Measurements from ENCODE around the gene LNP1. TPM values are rescaled to one million over a fixed set of nuclear protein-coding genes. Genes with fewer than 3 reads are reported as not detected.
A peak's percentile ranks its signal among the peaks of the same experiment; 100 is the strongest.

LNP1 gene
- total RNA-seq, 6 experiments from 2014 or later = 0.89 to 1.9 (median 1.7) TPM

- no peak for TF ChIP-seq POLR2A (IDR thresholded peaks at IDR 0.05)
- no peak for TF ChIP-seq CTCF (IDR thresholded peaks at IDR 0.05)
- Histone ChIP-seq H3K27me3 (no peaks in the 10 kb centered on the region), H3K4me3 (no peak overlapping the region), H3K27ac (peak overlapping the region in 1 of 3 donors; percentile 6), H3K36me3 (no peaks in the 10 kb centered on the region), H3K4me1 (peaks cover 0 to 41% (median 7%) of the 10 kb centered on the region in 4 donors), H3K9me3 (no peaks in the 10 kb centered on the region)
- peak in 1 of 4 donors; percentile 8 for ATAC-seq
- DNase-seq = peak in 1 of 3 donors; percentile 82
- intact Hi-C loops (cut with DNase I) = no loop called here
- 30% methylated on average over 2 of the region's 2 CpGs for WGBS (ENCODE audit: insufficient coverage, low coverage, low lambda C conversion rate, missing lambda C conversion rate)
Observed at GRCh38 chr3:100396967-100397366, 4.4 kb upstream of the LNP1 start.

DNA sequence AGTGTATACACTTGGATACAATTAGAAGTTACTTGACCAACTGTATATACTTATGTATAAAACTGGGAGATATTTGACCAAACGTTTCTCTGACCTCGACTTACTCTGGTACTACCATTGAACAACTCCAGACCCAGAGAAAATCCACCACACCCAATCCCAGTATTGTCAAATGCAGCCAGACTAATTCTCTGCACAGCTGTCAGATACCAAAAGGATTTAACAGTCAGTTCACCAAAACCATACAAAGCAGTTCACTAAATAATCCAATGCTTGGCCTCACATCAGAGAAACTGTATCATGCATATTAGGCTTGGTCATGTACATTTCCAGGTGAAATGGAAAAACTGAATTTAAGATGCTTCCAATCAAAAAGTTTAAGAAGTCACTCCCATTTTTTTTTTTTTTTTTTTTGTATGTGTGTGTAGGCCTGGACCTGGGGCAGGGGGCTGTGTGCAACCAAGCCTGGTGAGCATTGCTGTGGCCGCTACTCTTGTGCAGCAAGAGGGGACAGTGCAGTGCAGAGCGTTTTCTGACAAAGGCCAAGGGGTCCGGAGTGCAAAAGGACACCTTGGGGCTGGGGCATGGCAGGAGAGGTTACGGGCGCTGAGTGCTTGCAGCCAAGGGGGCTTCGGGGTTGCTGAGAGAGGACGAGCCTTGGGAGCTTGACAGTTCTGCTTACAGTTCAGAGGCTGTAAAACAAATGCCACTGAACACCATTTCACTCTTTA is 1.8 kb upstream of the LNP1 start:
- Histone ChIP-seq H3K36me3 (no peaks in the 10 kb centered on the region), H3K27ac (peak overlapping the region; percentile 75 to 93 (median 84)), H3K4me1 (peaks cover 0 to 43% (median 7%) of the 10 kb centered on the region in 4 donors), H3K9me3 (no peaks in the 10 kb centered on the region), H3K27me3 (no peaks in the 10 kb centered on the region), H3K4me3 (peak overlapping the region; percentile 80 to 91 (median 84))
- 10% methylated on average over 9 of the region's 9 CpGs for WGBS (ENCODE audit: insufficient coverage, low coverage, low lambda C conversion rate, missing lambda C conversion rate)
- ATAC-seq = no peak
- no peak for DNase-seq
- no peak for TF ChIP-seq CTCF (IDR thresholded peaks at IDR 0.05)
- TF ChIP-seq POLR2A (IDR thresholded peaks at IDR 0.05) = no peak
- intact Hi-C loops (cut with DNase I) = no loop called here

- WGBS (ENCODE audit: insufficient coverage, low coverage, low lambda C conversion rate, missing lambda C conversion rate) = 0% methylated on average over 1 of the region's 22 CpGs
- Histone ChIP-seq H3K27ac (peak overlapping the region; percentile 75 to 93 (median 84)), H3K9me3 (no peaks in the 10 kb centered on the region), H3K36me3 (no peaks in the 10 kb centered on the region), H3K4me3 (peak overlapping the region; percentile 80 to 91 (median 84)), H3K27me3 (no peaks in the 10 kb centered on the region), H3K4me1 (peaks cover 0 to 43% (median 7%) of the 10 kb centered on the region in 4 donors)
- DNase-seq (no peak), ATAC-seq (peak in 2 of 4 donors; percentile 0)
- no peak for TF ChIP-seq CTCF (IDR thresholded peaks at IDR 0.05)
- TF ChIP-seq POLR2A (IDR thresholded peaks at IDR 0.05) = no peak
- intact Hi-C loops (cut with DNase I) = no loop called here
Observed at GRCh38 chr3:100400419-100400779, 940 bp upstream of the LNP1 start.

GRCh38 chr3:100401674-100402041 is 319 bp downstream of the LNP1 start:
- no peaks in the 10 kb centered on the region for H3K27me3 ChIP-seq
- no peaks in the 10 kb centered on the region for H3K9me3 ChIP-seq
- intact Hi-C loops (cut with DNase I) = no loop called here
- H3K36me3 ChIP-seq = no peaks in the 10 kb centered on the region
- WGBS (ENCODE audit: insufficient coverage, low coverage, low lambda C conversion rate, missing lambda C conversion rate) = 0% methylated on average over 21 of the region's 23 CpGs
- H3K27ac ChIP-seq = peak overlapping the region; percentile 75 to 93 (median 84)
- ATAC-seq (peak; percentile 9 to 34 (median 12)), DNase-seq (peak in 2 of 3 donors; percentile 28 to 47)
- H3K4me1 ChIP-seq = peaks cover 0 to 32% (median 7%) of the 10 kb centered on the region in 4 donors
- no peak for TF ChIP-seq CTCF (IDR thresholded peaks at IDR 0.05)
- peak overlapping the region; percentile 80 to 91 (median 84) for H3K4me3 ChIP-seq

Data from right lobe of liver (tissue), 6 donors.